GM18868 (cell line): ENCODE results near the gene CLRN3.
A peak's percentile ranks its signal among the peaks of the same experiment; 100 is the strongest.

ENCODE experiments used
- ATAC-seq: cut with Tn5 transposase; IDR thresholded peaks from one replicate; pipeline ENCODE4 v1.9.1; 2021; ENCODE audit warnings: mild to moderate bottlenecking, moderate library complexity; ENCODE audit not compliant: unreplicated experiment

The CLRN3 gene

DNA sequence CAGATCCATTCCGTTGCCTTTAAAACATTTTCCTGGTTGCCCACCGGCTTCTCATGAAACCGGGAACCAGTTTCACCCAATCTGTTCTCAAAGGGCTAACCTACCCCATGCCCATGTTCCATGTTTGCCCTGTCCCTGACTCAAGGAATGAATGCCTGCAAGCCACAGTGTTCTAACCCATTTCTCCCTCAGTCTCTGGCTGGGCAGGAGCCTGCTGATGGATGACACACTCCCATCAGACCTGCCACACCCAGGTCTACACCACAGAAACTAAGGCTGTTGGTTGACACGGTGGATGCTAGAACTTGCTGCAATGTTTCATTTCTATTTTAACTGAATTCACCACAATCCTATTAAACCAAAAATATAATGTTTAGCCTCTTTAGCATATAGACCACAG is 15.6 kb downstream of the CLRN3 start:
- no peak for ATAC-seq

GRCh38 chr10:127875916-127876315 is 16.8 kb downstream of the CLRN3 start:
- no peak for ATAC-seq

DNA sequence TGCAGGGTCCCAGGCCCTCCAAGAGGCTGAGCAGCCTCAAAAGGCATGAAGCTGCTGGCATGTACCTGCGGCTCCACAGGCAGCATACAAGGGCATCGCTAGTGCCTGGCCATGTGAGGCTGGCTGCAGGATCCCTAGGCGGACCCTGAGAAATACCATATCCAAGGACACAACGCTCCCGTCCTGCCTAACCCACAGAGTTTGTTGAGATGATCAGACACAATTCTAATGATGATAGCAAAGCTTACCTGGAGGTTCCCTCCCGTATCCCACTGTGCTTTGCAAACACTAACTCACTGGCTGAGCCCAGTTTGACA is 17.3 kb downstream of the CLRN3 start:
- ATAC-seq: no peak

DNA sequence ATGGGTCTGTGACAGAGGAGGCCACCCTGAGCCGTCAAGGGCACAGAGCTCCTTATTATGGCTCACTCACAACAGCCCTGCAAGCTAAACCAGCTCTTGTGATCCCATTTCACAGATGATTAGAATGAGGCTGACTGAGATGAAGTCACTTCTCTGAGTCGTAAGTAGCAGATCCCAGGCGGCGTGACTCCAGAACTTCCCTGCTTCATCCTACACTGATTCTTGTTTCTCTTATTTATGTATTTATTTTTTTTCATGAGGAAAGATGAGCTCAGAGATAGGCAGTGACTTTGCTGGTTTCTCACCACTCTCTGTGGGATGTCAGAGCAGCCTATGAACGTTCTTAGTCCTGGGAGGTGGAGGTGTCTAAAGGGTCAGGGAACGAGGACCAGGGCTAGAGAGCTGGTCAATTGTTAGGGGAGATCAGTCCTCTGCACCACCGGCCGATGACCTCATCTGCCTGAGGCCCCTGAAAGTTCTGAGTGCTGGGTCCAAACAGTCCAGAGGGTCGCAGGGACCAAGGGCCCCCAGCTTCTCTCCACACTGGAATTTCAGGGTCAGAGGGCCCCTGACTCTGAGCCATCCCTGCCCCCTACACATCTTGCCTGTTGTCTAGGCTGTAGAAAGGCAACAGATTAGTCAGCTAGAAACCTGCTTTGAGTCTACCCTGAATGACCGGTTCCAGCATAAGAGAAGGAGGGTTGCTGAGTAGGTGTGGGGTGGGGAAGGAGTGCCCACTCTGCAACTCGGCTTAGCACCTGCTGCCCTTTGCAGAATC is 17.9 kb downstream of the CLRN3 start:
- ATAC-seq: no peak

DNA sequence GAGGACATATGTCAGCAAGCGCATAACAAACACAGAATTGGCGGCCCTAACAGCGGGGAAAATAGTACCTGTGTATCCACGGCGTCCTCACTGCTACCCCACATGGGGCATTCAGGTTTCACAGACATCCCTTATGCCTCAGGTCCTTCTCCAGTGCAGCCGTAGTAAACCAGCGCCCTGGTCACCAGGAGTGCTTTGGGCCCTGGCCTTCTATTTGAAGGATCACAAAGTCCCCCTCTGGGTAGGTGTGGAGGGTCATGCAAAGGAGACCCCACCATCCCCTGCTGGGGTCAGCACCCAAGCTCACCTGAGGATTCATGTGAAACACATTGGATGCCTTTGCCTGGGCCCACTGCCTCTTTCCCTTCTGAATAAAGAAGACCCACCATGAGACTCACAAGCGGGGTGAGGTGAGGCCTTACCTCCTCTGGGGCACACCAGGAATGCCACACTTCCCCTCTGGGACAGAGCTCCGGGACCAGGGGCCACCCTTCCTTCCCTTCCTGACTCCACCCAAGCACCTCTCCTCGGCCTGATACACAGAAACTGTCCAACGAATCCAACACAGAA is 18.8 kb downstream of the CLRN3 start:
- ATAC-seq: no peak

GRCh38 chr10:127872871-127873600 is 19.7 kb downstream of the CLRN3 start:
- no peak for ATAC-seq

DNA sequence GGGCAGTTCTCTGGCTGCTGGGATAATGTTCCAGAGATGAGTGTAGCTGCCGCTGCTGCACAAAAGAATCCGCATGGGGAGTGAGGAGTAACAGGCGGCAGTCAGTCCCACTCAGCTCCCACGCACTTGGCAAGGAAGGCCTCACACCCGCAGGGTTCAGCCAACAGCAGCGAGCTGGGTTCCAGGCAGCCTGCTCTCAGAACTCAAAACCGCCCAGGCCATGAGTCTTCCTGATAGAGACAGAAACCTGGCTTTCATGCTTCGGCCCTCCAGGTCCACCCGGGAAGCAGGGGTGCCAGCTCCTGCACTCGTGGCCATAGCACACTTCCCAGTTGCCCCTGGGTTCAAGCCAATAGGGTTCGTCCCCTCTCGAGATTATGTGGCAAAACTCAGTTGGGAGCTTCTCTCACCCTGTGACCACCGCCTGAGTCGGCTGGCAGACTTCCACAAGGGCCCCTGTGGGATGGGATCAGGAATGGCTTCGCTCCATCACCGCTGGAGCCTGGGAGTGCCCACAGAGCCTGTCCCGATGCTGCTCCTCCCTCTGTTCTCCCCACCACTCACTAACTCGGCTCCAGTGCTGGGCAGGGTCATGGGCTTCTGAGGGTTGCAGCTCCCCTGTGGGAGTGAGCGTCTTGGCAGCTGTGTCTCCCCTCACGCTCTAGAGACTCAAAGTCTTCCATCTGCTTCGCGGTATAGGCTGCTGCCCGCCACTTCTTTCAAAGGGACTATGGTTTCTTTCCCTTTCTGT is 20.6 kb downstream of the CLRN3 start:
- ATAC-seq: no peak

DNA sequence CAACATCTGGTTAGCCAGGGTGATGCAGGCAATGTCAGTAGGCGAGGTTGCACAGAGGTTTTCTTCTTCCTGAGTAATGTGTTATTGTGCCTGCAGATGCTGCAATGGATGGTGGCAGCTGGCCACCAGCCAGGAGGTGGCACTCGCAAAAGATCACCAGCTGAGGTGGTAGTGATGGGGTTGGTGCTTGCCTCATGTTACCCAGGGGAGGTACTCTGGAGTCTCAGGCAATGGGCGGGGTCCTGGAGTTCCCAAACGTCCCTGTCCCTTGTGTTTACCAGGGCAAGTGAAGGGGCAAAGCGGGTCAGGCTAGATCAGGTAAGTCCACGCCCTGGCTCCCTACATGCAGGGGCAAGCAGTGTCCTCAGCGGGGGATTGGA is 21.1 kb downstream of the CLRN3 start:
- ATAC-seq: no peak

DNA sequence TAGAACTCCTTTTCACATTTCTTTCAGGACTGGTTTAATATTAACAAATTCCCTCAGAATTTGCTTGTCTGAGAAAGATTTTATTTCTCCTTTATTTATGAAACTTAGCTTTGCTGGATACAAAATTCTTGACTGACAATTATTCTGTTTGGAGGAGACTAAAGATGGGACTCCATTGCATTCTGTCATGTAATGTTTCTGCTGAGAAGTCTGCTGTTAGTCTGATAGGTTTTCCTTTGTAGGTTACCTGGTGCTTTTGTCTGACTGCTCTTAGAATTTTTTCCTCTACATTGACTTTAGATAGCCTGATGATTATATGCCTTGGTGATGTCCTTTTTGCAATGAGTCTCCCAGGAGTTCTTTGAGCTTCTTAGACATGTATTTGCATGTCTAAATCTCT is 23.4 kb downstream of the CLRN3 start:
- no peak for ATAC-seq

DNA sequence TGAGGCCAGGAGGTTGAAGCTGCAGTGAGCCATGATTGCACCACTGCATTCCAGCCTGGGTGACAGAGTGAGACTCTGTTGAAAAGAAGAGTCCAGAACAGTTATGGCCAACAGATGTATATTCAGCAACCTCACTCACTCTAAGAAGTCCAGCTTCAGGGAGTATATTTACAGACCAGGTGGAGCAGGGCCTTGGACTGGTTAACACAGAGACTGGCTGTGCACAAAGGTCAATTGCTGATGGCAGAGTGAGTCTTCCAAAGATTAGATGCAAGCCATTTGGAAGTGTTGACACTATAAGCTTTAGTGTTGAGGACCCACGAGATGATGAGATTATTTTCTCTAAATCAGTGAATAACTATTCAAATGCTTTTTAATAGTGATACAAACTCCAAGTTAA is 24.9 kb downstream of the CLRN3 start:
- ATAC-seq: no peak

GRCh38 chr10:127866276-127867013 is 26.3 kb downstream of the CLRN3 start:
- no peak for ATAC-seq

DNA sequence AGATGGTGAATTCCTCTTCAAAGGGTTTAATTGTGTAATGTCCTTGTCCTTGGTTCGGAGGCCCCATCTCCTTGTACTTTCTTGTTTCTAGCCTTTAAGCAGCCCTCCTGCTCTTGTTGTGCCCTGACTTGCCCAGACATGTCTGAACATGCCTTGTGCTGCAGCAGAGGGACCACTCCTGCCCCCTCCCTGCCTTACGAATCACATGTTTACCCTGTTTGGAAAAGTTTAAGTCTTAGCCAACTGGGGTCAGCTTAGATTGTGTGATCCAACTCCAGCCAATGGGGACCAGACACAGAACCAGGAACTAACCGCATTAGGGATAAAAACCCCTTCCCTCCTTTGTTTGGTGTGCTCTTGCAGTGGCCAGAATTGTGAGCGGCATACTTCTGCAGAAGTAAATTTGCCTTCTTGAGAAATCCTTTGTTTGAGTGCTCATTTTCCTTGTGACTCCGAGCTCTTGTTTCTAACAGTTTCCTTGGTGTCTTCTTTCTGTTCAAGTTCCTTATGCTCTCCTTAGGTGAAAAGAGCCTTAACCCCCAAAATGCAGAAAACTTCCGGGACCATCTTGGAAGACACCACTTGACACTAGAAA is 29.4 kb downstream of the CLRN3 start:
- ATAC-seq: no peak

DNA sequence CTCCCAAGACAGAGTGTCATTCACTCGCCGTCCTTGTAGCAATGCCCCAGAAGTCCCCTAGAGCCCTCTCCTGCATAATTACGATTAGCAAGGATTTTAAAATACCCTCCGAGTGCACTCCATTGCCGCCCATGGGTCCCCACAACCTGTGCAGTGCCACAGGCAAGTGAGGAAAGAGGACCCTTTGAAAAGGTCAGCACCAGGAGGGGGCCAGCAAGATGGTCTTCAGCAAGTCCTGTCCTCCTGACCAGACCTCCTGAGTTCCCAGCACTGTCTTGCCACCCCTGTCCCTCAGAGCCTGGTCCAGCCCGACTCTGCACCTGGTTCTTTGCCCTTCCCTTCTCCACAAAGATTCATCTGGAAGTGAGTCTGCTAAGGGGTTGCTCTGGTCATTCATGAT is 32.1 kb downstream of the CLRN3 start:
- ATAC-seq: no peak

- no peak for ATAC-seq
Measured at GRCh38 chr10:127855976-127856375, 36.8 kb downstream of the CLRN3 start.

- no peak for ATAC-seq
Measured at GRCh38 chr10:127855591-127855881, 37.2 kb downstream of the CLRN3 start.

DNA sequence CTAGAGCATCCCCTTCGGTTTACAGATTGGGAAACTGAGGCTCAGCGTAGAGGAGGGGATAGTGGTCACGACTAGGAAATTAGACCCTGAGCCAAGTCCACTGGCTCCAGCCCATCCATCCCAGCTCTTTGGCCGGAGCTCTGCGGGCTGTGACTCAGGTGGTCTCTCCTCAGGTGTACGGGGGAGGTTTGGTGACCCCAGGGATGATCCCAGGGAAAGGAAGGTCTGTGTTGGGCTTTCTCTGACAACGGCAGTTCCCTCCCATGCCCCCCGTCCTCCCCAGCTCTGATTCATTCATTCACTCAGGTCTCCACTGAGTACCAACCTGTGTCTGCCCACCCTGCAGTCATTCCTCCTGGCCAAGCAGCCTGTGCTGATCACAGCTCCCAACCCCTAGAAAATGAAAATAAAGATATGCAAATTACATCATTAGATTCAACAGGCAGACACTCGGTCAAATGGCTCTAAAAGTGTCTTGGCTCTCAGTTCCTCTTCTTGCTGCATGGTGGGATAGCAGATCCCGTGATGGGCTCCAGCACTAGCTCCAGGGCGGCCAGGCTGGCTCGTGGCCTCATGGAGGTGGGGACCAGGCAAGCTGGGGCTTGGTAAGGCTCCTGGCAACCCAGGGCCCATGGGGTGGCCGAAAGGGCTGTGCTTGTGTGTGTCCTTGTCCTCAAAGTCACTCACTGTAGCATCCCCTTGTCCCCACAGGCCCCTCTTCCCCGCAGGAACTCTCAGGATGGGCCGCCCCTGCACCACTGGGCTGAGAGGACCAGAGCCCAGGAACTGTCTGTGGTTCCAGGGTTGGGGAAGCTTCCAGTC is 37.8 kb downstream of the CLRN3 start:
- ATAC-seq: peak; percentile 76

DNA sequence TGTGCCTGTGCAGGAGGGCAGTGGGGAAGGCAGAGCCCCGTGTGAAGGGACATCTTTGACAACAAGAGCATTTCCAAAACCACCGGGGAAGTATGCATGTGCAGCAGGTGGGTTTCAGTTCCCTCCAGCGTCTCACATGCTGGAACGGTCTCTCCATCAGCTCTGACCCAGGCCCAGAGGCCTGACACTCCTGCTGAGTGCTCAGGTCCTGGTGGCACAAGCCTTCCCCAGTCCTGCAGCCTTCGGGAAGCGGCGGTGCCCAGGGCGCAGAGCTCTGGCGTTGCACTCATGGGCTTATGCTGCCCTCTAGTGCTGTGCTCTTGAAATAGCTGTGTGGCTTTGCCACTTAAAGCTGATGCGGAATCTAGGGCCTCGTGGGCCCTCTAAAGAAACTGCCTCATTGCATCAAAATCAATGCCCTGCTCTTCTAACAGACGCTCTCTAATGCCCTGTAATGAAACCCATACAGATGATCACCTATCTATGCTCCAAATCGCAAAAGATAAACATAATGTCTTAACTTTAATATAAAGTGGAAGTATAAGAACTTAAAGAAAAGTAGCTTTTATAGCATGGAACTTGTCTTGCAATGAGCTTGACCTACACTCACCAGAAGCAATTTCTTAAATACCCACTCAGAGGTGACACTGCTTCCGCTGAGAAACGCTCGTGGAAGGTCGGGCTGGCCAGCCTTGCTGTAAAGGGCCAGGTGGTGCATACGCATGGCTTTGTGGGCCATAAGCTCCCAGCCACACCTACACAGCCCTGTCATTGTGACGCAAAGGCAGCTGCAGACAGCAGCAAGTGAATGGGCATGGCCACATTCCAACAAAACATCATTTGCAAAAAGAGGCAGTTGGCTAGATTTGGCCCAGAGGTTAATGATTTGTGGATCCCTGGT is 38.6 kb downstream of the CLRN3 start:
- peak; percentile 73 for ATAC-seq

DNA sequence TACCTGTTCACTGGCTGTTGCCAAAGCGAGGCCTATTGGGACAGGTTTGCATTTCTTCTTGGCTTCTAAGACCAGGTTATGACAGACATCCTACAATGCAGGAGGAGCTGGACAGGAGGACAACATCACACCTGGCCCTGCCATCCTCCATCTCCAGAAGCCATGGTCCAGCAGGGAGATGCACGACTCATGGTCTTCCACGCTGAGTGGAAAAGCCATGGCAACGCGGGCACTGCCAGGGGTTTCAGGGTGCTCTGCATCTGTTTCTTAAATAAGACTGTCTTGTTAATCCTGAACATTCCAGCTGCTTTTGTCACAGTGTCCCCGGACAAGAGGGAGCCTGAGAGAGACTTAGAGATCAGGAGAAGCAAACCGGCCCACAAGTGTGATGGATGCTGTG is 40.3 kb downstream of the CLRN3 start:
- ATAC-seq: no peak

DNA sequence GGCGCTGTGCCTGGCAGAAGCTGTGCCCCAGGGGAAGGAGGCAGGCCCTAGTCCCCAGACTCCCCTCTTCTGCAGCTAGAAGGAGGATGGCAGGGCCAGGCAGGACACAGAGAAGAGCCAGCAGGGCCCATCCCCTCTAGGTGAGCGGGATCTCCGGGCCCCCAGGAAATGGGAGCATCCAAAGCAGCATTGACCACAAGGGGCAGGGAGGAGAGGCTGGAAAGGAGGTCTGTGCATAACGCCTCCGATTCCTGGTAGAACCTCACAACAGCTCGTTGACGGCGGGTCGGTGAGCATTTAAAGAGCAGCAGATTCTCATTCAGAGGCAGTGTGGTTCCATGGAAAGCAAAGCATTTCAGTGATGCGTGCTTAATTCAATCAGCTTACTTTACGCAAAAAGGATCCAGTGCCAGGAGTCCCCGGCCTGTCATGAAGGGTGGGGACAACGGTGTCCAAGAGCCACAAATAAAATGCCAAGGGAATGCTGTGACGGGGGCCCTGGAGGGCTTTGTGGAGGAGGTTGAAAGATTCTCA is 41.0 kb downstream of the CLRN3 start:
- ATAC-seq: no peak
